Measurements from ENCODE around the gene PTPRF.

DNA sequence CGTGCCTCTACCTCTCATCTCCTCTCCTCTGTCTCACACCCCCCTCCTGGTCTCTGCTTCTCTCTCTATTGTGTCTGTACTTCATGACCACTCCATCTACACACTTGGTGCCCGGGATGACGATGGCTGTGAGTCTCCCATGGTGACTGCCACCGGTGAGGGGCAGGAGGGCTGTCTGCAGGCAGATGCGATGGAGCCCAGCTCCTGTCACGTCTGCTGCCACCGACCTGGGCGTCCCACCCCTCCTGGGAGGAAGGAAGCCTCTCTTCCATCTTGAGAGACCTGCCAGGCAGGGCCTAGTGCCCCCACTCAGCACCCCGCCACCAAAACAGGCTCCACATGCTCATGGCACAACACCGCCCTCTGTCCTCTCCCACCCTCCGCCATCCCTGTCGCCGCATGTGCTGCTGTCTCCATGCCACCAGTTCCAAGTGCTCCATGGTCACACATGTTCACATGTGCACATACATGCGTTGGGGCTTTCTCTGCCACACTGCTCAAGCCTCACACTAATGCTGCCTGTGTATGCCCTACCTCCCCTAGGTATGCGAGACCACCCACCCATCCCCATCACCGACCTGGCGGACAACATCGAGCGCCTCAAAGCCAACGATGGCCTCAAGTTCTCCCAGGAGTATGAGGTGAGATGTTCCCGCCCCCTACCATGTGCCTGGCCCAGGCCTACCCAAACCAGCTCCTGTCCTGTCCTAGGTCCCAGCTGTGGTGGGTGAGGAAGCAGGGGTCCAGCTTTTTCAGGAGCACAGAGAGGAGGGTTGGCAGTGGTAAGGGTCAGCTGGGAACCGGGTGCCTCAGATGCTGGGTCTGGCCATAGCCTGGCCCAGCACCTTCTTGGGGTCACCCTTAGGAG is 82.6 kb downstream of the PTPRF start:
- TF ChIP-seq CTCF (IDR thresholded peaks at IDR 0.05 in 8 of 11, conservative IDR thresholded peaks at IDR 0.05 in 3 of 11) (no peak), POLR2A (IDR thresholded peaks at IDR 0.05) (no peak)

Measured in spleen (tissue), 7 donors.